Stimulated activated naive B cell treated with anti-CD40 and anti-IgM and Interleukin-4, amounts not matched to agents 10 μg/mL and 1 μg/mL and 100 μg/mL, for 72 hours (primary cell): ENCODE results near the gene ADGRV1.
"Not testable (repeated sequence)": the region's sequence is repeated elsewhere in the genome, so short reads cannot be mapped to it uniquely, and the experiment has no call there.

Experiments used
- ATAC-seq, 2 donors: fragments of 150-1000 bp; cut with Tn5 transposase; replicated peaks; 2 replicates each; pipeline ENCODE4 v1.10.0; 2021; ENCODE audit warnings: moderate library complexity in 1 of 2
- DNase-seq: peaks from one replicate; pipeline ENCODE4 v3.0.0; 2021
- H3K27ac Mint-ChIP-seq: one replicate; pipeline ENCODE4 v1.8.0; 2022; ENCODE audit warnings: mild to moderate bottlenecking, mixed read lengths
- H3K27me3 Mint-ChIP-seq, 2 donors: one replicate each; pipeline ENCODE4 v1.8.0; 2022; ENCODE audit warnings: mixed read lengths in 2 of 2
- H3K36me3 Mint-ChIP-seq, 2 donors: one replicate each; pipeline ENCODE4 v1.8.0; 2022; ENCODE audit warnings: mixed read lengths in 2 of 2, mild to moderate bottlenecking in 1 of 2
- H3K4me1 Mint-ChIP-seq, 2 donors: one replicate each; pipeline ENCODE4 v1.8.0; 2022; ENCODE audit warnings: mixed read lengths in 2 of 2, mild to moderate bottlenecking in 1 of 2
- H3K4me3 Mint-ChIP-seq, 2 donors: one replicate each; pipeline ENCODE4 v1.8.0; 2022; ENCODE audit warnings: mild to moderate bottlenecking in 2 of 2, mixed read lengths in 2 of 2, moderate library complexity in 1 of 2
- H3K9me3 Mint-ChIP-seq, 2 donors: one replicate each; pipeline ENCODE4 v1.8.0; 2022; ENCODE audit warnings: mixed read lengths in 2 of 2, mild to moderate bottlenecking in 1 of 2

Gene ADGRV1

GRCh38 chr5:91007251-91007650, 448.7 kb downstream of the ADGRV1 start:
- H3K4me3 Mint-ChIP-seq, result no peak overlapping the region
- no peak for DNase-seq
- no peaks in the 10 kb centered on the region for H3K4me1 Mint-ChIP-seq
- H3K27me3 Mint-ChIP-seq, result no peaks in the 10 kb centered on the region
- H3K9me3 Mint-ChIP-seq, result no peaks in the 10 kb centered on the region
- ATAC-seq, result no peak
- no peaks in the 10 kb centered on the region for H3K36me3 Mint-ChIP-seq
- H3K27ac Mint-ChIP-seq, result no peak overlapping the region

- no peaks in the 10 kb centered on the region for H3K36me3 Mint-ChIP-seq
- H3K4me1 Mint-ChIP-seq, result no peaks in the 10 kb centered on the region
- DNase-seq, result no peak
- no peaks in the 10 kb centered on the region for H3K9me3 Mint-ChIP-seq
- H3K4me3 Mint-ChIP-seq, result no peak overlapping the region
- H3K27me3 Mint-ChIP-seq, result no peaks in the 10 kb centered on the region
- no peak overlapping the region for H3K27ac Mint-ChIP-seq
- ATAC-seq, result no peak
These were observed 449.3 kb downstream of the ADGRV1 start for GRCh38 chr5:91007780-91008402.

GRCh38 chr5:91010090-91010489, 451.5 kb downstream of the ADGRV1 start:
- Mint-ChIP-seq H3K36me3 (no peaks in the 10 kb centered on the region), H3K4me3 (no peak overlapping the region)

GRCh38 chr5:91011029-91011428, 452.4 kb downstream of the ADGRV1 start:
- peaks cover 0 to 4% of the 10 kb centered on the region in 2 donors for H3K27me3 Mint-ChIP-seq
- ATAC-seq, result no peak
- DNase-seq, result no peak
- no peaks in the 10 kb centered on the region for H3K36me3 Mint-ChIP-seq
- no peak overlapping the region for H3K27ac Mint-ChIP-seq
- H3K9me3 Mint-ChIP-seq, result peaks cover 6 to 7% of the 10 kb centered on the region in 2 donors
- no peaks in the 10 kb centered on the region for H3K4me1 Mint-ChIP-seq
- H3K4me3 Mint-ChIP-seq, result no peak overlapping the region

More at GRCh38 chr5:91010090-91010489, 451.5 kb downstream of the ADGRV1 start:
- ATAC-seq (no peak), DNase-seq (no peak)
- no peaks in the 10 kb centered on the region for H3K4me1 Mint-ChIP-seq
- no peaks in the 10 kb centered on the region for H3K27me3 Mint-ChIP-seq
- H3K27ac Mint-ChIP-seq, result no peak overlapping the region
- H3K9me3 Mint-ChIP-seq, result peaks cover 2 to 5% of the 10 kb centered on the region in 2 donors

- H3K4me3 Mint-ChIP-seq, H3K9me3 Mint-ChIP-seq, ATAC-seq, H3K4me1 Mint-ChIP-seq, DNase-seq, H3K27me3 Mint-ChIP-seq, H3K36me3 Mint-ChIP-seq, H3K27ac Mint-ChIP-seq: not testable (repeated sequence)
These were observed 454.3 kb downstream of the ADGRV1 start for GRCh38 chr5:91012867-91013266.

- no peaks in the 10 kb centered on the region for H3K36me3 Mint-ChIP-seq
- no peaks in the 10 kb centered on the region for H3K4me1 Mint-ChIP-seq
- H3K27ac Mint-ChIP-seq, result no peak overlapping the region
- H3K9me3 Mint-ChIP-seq, result peaks cover 6 to 7% of the 10 kb centered on the region in 2 donors
- H3K27me3 Mint-ChIP-seq, result peaks cover 0 to 4% of the 10 kb centered on the region in 2 donors
- H3K4me3 Mint-ChIP-seq, result no peak overlapping the region
- ATAC-seq (no peak), DNase-seq (no peak)
These were observed 457.7 kb downstream of the ADGRV1 start for GRCh38 chr5:91016322-91016721.

- no peaks in the 10 kb centered on the region for H3K4me1 Mint-ChIP-seq
- H3K27me3 Mint-ChIP-seq, result peaks cover 0 to 4% of the 10 kb centered on the region in 2 donors
These were observed 458.5 kb downstream of the ADGRV1 start for GRCh38 chr5:91016954-91017700.

GRCh38 chr5:91018200-91018599, 459.6 kb downstream of the ADGRV1 start:
- Mint-ChIP-seq H3K27me3 (peaks cover 0 to 4% of the 10 kb centered on the region in 2 donors), H3K36me3 (no peaks in the 10 kb centered on the region), H3K9me3 (peaks cover 5 to 7% of the 10 kb centered on the region in 2 donors), H3K27ac (no peak overlapping the region), H3K4me1 (no peaks in the 10 kb centered on the region), H3K4me3 (no peak overlapping the region)
- no peak for DNase-seq
- no peak for ATAC-seq

More at GRCh38 chr5:91016954-91017700, 458.5 kb downstream of the ADGRV1 start:
- DNase-seq, result no peak
- Mint-ChIP-seq H3K9me3 (peaks cover 6 to 7% of the 10 kb centered on the region in 2 donors), H3K36me3 (no peaks in the 10 kb centered on the region), H3K4me3 (no peak overlapping the region), H3K27ac (no peak overlapping the region)
- no peak for ATAC-seq

GRCh38 chr5:91018712-91019371, 460.2 kb downstream of the ADGRV1 start:
- DNase-seq (no peak), ATAC-seq (no peak)
- Mint-ChIP-seq H3K9me3 (peaks cover 4 to 7% of the 10 kb centered on the region in 2 donors), H3K27ac (no peak overlapping the region), H3K4me3 (no peak overlapping the region), H3K27me3 (peaks cover 0 to 4% of the 10 kb centered on the region in 2 donors), H3K36me3 (no peaks in the 10 kb centered on the region), H3K4me1 (no peaks in the 10 kb centered on the region)

GRCh38 chr5:91020065-91020800, 461.6 kb downstream of the ADGRV1 start:
- Mint-ChIP-seq H3K4me1 (no peaks in the 10 kb centered on the region), H3K27ac (no peak overlapping the region), H3K4me3 (no peak overlapping the region), H3K9me3 (peaks cover under 1 to 3% of the 10 kb centered on the region in 2 donors), H3K36me3 (no peaks in the 10 kb centered on the region), H3K27me3 (peaks cover 0 to 4% of the 10 kb centered on the region in 2 donors)
- DNase-seq (no peak), ATAC-seq (no peak)

GRCh38 chr5:91022518-91022917, 463.9 kb downstream of the ADGRV1 start:
- H3K27me3 Mint-ChIP-seq, result no peaks in the 10 kb centered on the region
- ATAC-seq (no peak), DNase-seq (no peak)
- H3K4me1 Mint-ChIP-seq, result no peaks in the 10 kb centered on the region
- H3K4me3 Mint-ChIP-seq, result no peak overlapping the region
- H3K9me3 Mint-ChIP-seq, result no peaks in the 10 kb centered on the region
- no peaks in the 10 kb centered on the region for H3K36me3 Mint-ChIP-seq
- H3K27ac Mint-ChIP-seq, result no peak overlapping the region

- no peak overlapping the region for H3K27ac Mint-ChIP-seq
- no peaks in the 10 kb centered on the region for H3K4me1 Mint-ChIP-seq
- ATAC-seq (no peak), DNase-seq (no peak)
- no peaks in the 10 kb centered on the region for H3K36me3 Mint-ChIP-seq
- H3K9me3 Mint-ChIP-seq, result no peaks in the 10 kb centered on the region
- H3K4me3 Mint-ChIP-seq, result no peak overlapping the region
- H3K27me3 Mint-ChIP-seq, result peaks cover 0 to 7% of the 10 kb centered on the region in 2 donors
These were observed 465.6 kb downstream of the ADGRV1 start for GRCh38 chr5:91024206-91024605.

- H3K27me3 Mint-ChIP-seq, result peaks cover 0 to 7% of the 10 kb centered on the region in 2 donors
- no peak overlapping the region for H3K4me3 Mint-ChIP-seq
- ATAC-seq (no peak), DNase-seq (no peak)
- H3K27ac Mint-ChIP-seq, result no peak overlapping the region
- H3K36me3 Mint-ChIP-seq, result no peaks in the 10 kb centered on the region
- no peaks in the 10 kb centered on the region for H3K4me1 Mint-ChIP-seq
- H3K9me3 Mint-ChIP-seq, result no peaks in the 10 kb centered on the region
These were observed 466.1 kb downstream of the ADGRV1 start for GRCh38 chr5:91024727-91025126.

GRCh38 chr5:91025449-91025848, 466.9 kb downstream of the ADGRV1 start:
- Mint-ChIP-seq H3K4me1 (no peaks in the 10 kb centered on the region), H3K9me3 (no peaks in the 10 kb centered on the region), H3K36me3 (no peaks in the 10 kb centered on the region), H3K27me3 (peaks cover 0 to 7% of the 10 kb centered on the region in 2 donors), H3K4me3 (no peak overlapping the region), H3K27ac (no peak overlapping the region)
- no peak for ATAC-seq
- DNase-seq, result no peak
